GM23248 (cell line): ENCODE results near the gene FER. TPM values are rescaled to one million over a fixed set of nuclear protein-coding genes. Genes with fewer than 3 reads are reported as not detected.
A peak's percentile ranks its signal among the peaks of the same experiment; 100 is the strongest.

ENCODE experiments used
- DNase-seq: peaks from one replicate; pipeline ENCODE4 v3.0.0-alpha.2; 2015
- H2AFZ ChIP-seq: fragments of 200-600 bp; sonication (generic); 2 replicates; pipeline ENCODE4 v1.6.1; 2016; ENCODE audit warnings: antibody characterized with exemption
- H3F3A ChIP-seq: fragments of 200-600 bp; sonication (generic); 2 replicates; pipeline ENCODE4 v1.6.1; 2016; ENCODE audit warnings: mild to moderate bottlenecking, antibody characterized with exemption, mixed run types; ENCODE audit not compliant: insufficient read depth
- H3K27ac ChIP-seq: fragments of 200-600 bp; sonication (generic); 2 replicates; pipeline ENCODE4 v1.5.1; 2016; ENCODE audit warnings: mild to moderate bottlenecking
- H3K27me3 ChIP-seq: fragments of 200-600 bp; sonication (generic); replicated peaks from 2 replicates; pipeline ENCODE4 v1.6.1; 2016; ENCODE audit warnings: mild to moderate bottlenecking; ENCODE audit not compliant: insufficient read depth
- H3K36me3 ChIP-seq: fragments of 200-600 bp; sonication (generic); 2 replicates; pipeline ENCODE4 v1.6.1; 2016; ENCODE audit warnings: low read depth, mild to moderate bottlenecking
- H3K4me1 ChIP-seq: fragments of 200-600 bp; sonication (generic); 2 replicates; pipeline ENCODE4 v1.6.1; 2016; ENCODE audit warnings: mild to moderate bottlenecking; ENCODE audit not compliant: insufficient read depth
- H3K4me2 ChIP-seq: fragments of 200-600 bp; sonication (generic); one replicate; pipeline ENCODE4 v1.6.1; 2016; ENCODE audit warnings: mild to moderate bottlenecking; ENCODE audit not compliant: unreplicated experiment
- H3K4me3 ChIP-seq: fragments of 200-600 bp; sonication (generic); 2 replicates; pipeline ENCODE4 v1.5.1; 2016; ENCODE audit warnings: mild to moderate bottlenecking
- H3K79me2 ChIP-seq: fragments of 200-600 bp; sonication (generic); 2 replicates; pipeline ENCODE4 v1.6.1; 2016; ENCODE audit warnings: mild to moderate bottlenecking; ENCODE audit not compliant: insufficient read depth
- H3K9ac ChIP-seq: fragments of 200-600 bp; sonication (generic); 2 replicates; pipeline ENCODE4 v1.6.1; 2016; ENCODE audit warnings: mild to moderate bottlenecking
- H3K9me2 ChIP-seq: fragments of 200-600 bp; sonication (generic); 2 replicates; pipeline ENCODE4 v1.6.1; 2016; ENCODE audit warnings: mixed run types, mild to moderate bottlenecking, moderate library complexity; ENCODE audit not compliant: insufficient read depth
- H3K9me3 ChIP-seq: fragments of 200-600 bp; sonication (generic); one replicate; pipeline ENCODE4 v1.6.1; 2017; ENCODE audit warnings: low read depth
- H4K20me1 ChIP-seq: fragments of 200-600 bp; sonication (generic); 2 replicates; pipeline ENCODE4 v1.6.0; 2016; ENCODE audit not compliant: insufficient read depth
- EZH2 ChIP-seq: fragments of 200-600 bp; sonication (generic); IDR thresholded peaks from 2 replicates; pipeline ENCODE4 v1.6.1; 2018; ENCODE audit warnings: antibody characterized with exemption, mild to moderate bottlenecking; ENCODE audit not compliant: insufficient read depth, poor library complexity, severe bottlenecking
- EZH2phosphoT487 ChIP-seq: fragments of 200-600 bp; sonication (generic); IDR thresholded peaks from 2 replicates; pipeline ENCODE4 v1.6.1; 2018; ENCODE audit warnings: antibody characterized with exemption, moderate library complexity, mild to moderate bottlenecking, low read depth; ENCODE audit not compliant: insufficient read depth
- WGBS, 2 experiments: methylation state at CpG; one replicate each; pipeline ENCODE4 v1.1.6; 2015 to 2017; ENCODE audit warnings: low lambda C conversion rate in 2 of 2, low coverage in 1 of 2; ENCODE audit errors: missing lambda C conversion rate in 2 of 2; 5-methylcytosine and 5-hydroxymethylcytosine counted together
- in situ Hi-C: fragments of 300-500 bp; cut with MboI; formaldehyde crosslinking; loops from 2 replicates; pipeline ENCODE4 v1.15.0; 2020
- polyA plus RNA-seq: library from polyadenylated mRNA; unstranded; fragments of >200 nt; fragmentation: Nextera tagmentation; extraction: Ambion mirVana; gene quantifications from 2 replicates; pipeline ENCODE4 v1.2.1, GENCODE V29; 2016
- total RNA-seq: library from RNA; depleted of rRNA; stranded (reverse); fragments of >200 nt; shearing (Covaris generic); gene quantifications from 2 replicates; pipeline ENCODE4 v1.2.3, GENCODE V29; 2014

The FER gene
- total and polyA plus RNA-seq, 2 experiments from 2014 or later: 16.6 to 24.9 TPM

DNA sequence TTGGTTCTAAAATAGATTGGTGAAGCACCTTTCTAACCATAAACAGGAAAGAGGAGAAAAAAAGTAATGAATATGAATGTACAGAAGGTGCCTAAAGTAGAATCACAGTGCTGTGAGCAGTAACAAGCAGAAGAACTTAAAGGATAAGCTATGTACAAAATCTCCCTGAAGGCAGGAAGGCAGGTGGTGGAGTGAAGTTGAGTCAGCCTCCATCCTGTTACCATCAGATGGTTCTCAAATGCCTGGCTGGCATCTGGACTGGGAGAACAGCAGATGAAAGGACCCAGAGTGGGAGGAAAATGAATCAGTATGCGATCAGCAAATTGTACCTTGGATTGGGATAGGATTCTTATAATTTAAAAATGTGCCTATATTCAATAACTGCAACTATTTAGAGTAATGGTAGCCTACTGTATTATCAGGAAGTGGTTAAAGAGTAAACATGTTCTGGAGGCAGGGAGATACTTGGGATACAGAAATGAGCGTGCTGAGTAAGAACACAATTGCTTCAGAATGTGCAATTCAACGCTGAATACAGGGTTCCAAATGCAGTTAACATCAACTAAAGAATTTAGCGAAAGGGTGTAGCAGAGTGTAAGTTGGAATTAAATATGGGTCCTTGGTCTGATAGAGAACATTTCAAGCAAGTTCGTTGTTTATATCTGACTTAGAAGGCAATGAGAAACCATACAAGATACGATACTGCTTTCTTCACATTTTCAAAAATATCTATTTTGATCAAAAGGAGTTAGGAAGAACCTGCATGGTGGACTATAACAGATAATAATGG, 21.1 kb upstream of the FER start:
- in situ Hi-C loops: no loop called here
- peak; percentile 55 for DNase-seq

DNA sequence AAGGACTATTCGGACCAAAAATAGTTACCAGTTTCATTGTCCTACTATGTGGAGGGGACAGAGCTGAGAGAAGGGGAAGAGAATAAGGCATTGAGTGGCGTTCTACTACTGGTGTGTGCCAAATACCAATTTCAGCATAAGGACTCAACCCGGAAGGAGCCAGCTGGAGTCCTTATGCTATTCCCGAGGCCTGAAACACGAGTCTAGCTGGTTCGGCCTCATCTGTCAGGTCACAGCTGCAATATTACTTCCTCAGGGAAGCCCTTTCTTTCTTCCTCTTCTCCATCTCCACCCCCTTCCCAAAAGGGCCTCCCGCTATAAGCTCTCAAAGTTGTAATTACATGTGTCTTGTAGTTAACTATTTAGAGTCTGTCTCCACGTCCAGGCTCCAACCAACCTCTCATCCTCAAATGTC, 20.5 kb upstream of the FER start:
- peak overlapping the region; percentile 79 for H3K4me3 ChIP-seq
- peak overlapping the region; percentile 85 for H3K9ac ChIP-seq
- no peak for TF ChIP-seq EZH2phosphoT487
- TF ChIP-seq EZH2: no peak
- H3K27me3 ChIP-seq: no peaks in the 10 kb centered on the region
- H3K36me3 ChIP-seq: no peaks in the 10 kb centered on the region
- peaks cover 28% of the 10 kb centered on the region for H3K4me1 ChIP-seq
- peak; percentile 63 for DNase-seq
- in situ Hi-C loops: no loop called here
- peaks cover 43% of the 10 kb centered on the region for H3F3A ChIP-seq
- 24% methylated on average over 8 of the region's 8 CpGs for WGBS, 2 experiments
- H3K9me2 ChIP-seq: no peaks in the 10 kb centered on the region
- H3K9me3 ChIP-seq: no peaks in the 10 kb centered on the region
- no peaks in the 10 kb centered on the region for H3K79me2 ChIP-seq
- H2AFZ ChIP-seq: peak overlapping the region; percentile 96
- peak overlapping the region; percentile 80 for H3K27ac ChIP-seq
- H3K4me2 ChIP-seq: peak overlapping the region; percentile 90
- no peaks in the 10 kb centered on the region for H4K20me1 ChIP-seq

More for the DNA sequence above, 21.1 kb upstream of the FER start:
- peak overlapping the region; percentile 85 for H3K9ac ChIP-seq
- no peaks in the 10 kb centered on the region for H3K79me2 ChIP-seq
- H3K4me2 ChIP-seq: peak overlapping the region; percentile 90
- H3K4me1 ChIP-seq: peaks cover 28% of the 10 kb centered on the region
- no peaks in the 10 kb centered on the region for H3K36me3 ChIP-seq
- peak overlapping the region; percentile 80 for H3K27ac ChIP-seq
- TF ChIP-seq EZH2phosphoT487: no peak
- no peak for TF ChIP-seq EZH2
- peak overlapping the region; percentile 96 for H2AFZ ChIP-seq
- H4K20me1 ChIP-seq: no peaks in the 10 kb centered on the region
- no peaks in the 10 kb centered on the region for H3K9me2 ChIP-seq
- peak overlapping the region; percentile 79 for H3K4me3 ChIP-seq
- 43 to 55% methylated on average over 6 of the region's 6 CpGs for WGBS, 2 experiments
- H3K27me3 ChIP-seq: no peaks in the 10 kb centered on the region
- peaks cover 43% of the 10 kb centered on the region for H3F3A ChIP-seq
- no peaks in the 10 kb centered on the region for H3K9me3 ChIP-seq

DNA sequence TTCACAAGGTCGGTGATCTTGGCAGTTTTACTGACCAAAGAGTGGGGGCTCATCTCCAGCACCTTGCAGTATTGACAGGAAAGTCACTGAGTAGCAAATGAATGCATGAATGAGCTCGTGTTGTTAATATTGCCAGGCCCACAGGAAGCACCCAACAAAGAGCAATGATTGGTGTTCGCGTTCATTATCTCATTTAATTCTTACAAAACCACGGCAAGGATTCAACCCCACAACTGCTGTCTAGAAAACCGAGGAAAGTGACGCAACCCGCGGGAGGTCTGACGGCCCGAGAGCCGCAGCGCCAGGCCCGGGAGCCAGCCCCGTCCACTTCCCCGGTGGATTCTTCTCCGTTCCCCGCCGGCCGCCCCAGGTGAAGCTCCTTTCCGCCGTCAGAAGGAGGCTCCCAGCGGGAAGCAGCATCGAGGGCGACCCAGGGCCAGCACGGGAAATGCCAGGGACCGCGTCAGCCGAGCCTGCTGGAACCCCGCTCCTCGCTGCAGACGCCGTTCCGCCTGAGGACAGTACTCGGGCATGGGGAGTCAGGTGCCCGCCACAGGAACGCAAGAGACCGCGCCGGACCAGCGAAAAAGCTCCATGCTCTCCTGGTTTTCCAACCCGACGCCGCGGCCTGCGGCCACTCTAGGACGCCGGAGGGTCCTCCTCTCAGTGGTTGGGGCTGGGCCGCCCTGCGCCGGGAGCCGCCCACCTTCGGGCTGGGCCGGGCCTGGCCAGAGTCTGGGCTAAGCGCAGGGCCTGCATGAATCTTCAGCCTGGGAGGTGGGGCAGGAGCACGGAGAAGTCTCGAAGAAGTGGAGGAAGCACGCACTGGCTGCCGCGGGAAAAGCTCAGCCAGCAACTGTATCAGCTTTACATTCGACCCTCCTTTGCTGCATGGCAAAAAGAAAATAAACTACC, 19.8 kb upstream of the FER start:
- Histone ChIP-seq H2AFZ (peak overlapping the region; percentile 96), H3K4me2 (peak overlapping the region; percentile 90), H3K79me2 (no peaks in the 10 kb centered on the region), H3F3A (peaks cover 43% of the 10 kb centered on the region), H4K20me1 (no peaks in the 10 kb centered on the region), H3K36me3 (no peaks in the 10 kb centered on the region), H3K9me2 (no peaks in the 10 kb centered on the region), H3K9ac (peak overlapping the region; percentile 85), H3K27ac (peak overlapping the region; percentile 80), H3K9me3 (no peaks in the 10 kb centered on the region), H3K4me3 (peak overlapping the region; percentile 79), H3K4me1 (peaks cover 28% of the 10 kb centered on the region), H3K27me3 (no peaks in the 10 kb centered on the region)
- 1 to 2% methylated on average over 50 to 61 of the region's 61 CpGs for WGBS, 2 experiments
- no peak for TF ChIP-seq EZH2
- TF ChIP-seq EZH2phosphoT487: no peak
- DNase-seq: peak; percentile 96
- in situ Hi-C loops: no loop called here

GRCh38 chr5:108728566-108729241, 19.0 kb upstream of the FER start:
- Histone ChIP-seq H3K4me3 (peak overlapping the region; percentile 79), H4K20me1 (no peaks in the 10 kb centered on the region), H3F3A (peaks cover 43% of the 10 kb centered on the region), H3K27me3 (no peaks in the 10 kb centered on the region), H3K9ac (peak overlapping the region; percentile 85), H3K36me3 (no peaks in the 10 kb centered on the region), H3K79me2 (no peaks in the 10 kb centered on the region), H3K4me1 (peaks cover 28% of the 10 kb centered on the region), H3K9me2 (no peaks in the 10 kb centered on the region), H2AFZ (peak overlapping the region; percentile 96), H3K9me3 (no peaks in the 10 kb centered on the region), H3K4me2 (peak overlapping the region; percentile 90), H3K27ac (peak overlapping the region; percentile 80)
- TF ChIP-seq EZH2phosphoT487: no peak
- no peak for TF ChIP-seq EZH2
- DNase-seq: no peak
- WGBS, 2 experiments: 43 to 45% methylated on average over 14 of the region's 14 CpGs
- in situ Hi-C loops: no loop called here
